SW 1271 (cell line): ENCODE data around the gene SUPT7L.
A peak's percentile ranks its signal among the peaks of the same experiment; 100 is the strongest.
"Not testable (repeated sequence)": the region's sequence is repeated elsewhere in the genome, so short reads cannot be mapped to it uniquely, and the experiment has no call there.

ENCODE experiments used
- DNase-seq, 2 experiments: peaks; one replicate each; lab custom pipeline; 2025; lab: John Stamatoyannopoulos, UW

Gene SUPT7L

DNA sequence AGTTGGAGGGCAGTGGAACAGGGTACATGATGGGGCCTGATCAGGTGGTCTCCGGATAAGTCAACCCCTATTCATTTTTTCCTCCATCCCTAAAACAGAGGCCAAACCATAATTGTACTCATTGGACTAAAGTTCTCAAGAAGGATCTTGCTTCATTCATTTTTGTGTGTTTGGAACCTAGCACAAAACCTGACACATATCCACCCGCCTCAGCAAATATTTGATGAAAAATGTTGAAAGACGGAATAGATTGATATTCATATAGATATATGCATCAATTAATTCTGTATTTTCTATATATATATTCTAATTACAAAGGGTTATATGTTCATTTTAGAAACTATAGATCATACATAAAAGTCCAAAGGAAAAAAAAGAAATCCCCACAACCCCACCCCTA is 22.2 kb upstream of the SUPT7L start:
- no peak for DNase-seq

DNA sequence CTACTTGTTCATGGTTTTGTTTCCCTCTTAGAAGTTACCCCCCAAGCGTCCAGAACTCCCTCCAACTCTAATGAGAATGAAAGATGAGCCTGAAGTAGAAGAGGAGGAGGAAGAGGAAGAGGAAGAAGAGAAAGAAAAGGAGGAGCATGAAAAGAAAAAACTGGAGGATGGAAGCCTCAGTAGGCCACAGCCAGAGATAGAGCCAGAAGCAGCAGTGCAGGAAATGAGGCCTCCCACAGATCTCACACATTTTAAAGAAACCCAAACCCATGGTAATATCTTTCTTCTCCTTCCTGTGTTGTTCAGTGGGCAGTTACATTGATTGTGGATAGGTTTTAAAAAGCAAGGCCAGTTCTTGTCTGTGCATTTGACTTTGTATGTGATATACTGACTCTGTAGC is 21.6 kb upstream of the SUPT7L start:
- not testable (repeated sequence) for DNase-seq

DNA sequence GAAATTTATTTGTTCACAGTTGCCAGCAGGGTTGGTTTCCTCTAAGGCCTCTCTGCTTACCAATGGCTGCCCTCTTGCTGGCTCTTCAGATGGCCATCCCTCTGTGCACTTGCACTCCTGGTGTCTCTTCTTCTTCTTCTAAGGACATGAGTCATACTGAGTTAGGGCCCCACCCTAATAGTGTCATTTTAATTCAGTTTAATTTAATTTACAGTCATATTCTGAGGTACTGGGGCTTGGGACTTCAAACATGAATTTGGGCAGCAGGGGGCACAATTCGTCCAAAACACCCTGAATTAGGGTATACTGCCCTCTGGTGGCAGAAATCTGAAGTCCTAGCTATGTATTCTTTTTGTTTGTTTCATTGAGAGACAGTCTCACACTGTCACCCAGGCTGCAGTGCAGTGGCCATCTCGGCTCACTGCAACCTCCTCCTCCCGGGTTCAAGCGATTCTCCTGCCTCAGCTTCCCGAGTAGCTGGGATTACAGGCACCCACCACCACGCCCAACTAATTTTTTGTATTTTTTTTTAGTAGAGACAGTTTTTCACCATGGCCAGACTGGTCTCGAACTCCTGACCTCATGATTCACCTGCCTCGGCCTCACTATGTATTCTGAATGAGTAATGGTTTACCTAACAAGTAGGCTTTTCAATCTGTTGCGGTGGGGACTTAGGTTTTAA is 20.1 kb upstream of the SUPT7L start:
- DNase-seq = peak; percentile 91 to 95

DNA sequence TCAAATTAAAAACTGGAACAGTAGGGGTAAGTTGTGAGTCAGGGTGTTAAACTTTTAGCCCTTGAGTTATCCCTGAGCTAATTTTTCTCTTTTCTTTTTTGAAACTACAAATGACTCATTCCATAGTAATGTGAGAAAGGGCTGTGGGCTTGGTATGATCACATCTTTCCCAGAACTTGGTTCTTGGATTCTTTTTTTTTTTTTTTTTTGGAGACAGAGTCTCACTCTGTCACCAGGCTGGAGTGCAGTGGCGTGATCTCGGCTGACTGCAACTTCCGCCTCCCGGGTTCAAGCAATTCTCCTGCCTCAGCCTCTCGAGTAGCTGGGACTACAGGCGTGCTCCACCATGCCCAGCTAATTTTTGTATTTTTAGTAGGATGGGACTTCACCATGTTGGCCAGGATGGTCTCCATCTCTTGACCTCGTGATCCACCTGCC is 18.9 kb upstream of the SUPT7L start:
- DNase-seq = peak; percentile 43 to 83

DNA sequence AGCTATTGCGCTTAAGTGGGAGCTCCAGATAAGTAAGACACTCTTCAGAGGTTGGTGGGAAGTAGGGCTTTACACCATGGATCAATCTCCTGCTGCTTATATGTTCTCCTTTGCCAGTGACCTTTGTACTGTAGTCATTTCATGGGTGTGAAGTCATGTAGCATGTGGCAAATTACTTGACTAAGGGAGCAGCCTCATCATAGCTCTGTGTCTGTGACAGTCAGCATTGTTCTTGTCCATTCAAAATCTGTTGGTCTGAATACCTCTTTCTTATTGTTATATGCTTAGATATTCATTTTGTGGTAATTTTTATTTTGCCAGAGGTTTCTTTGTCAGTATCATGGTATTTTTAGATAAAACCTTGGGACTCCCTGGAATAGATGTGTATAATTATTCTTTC is 18.4 kb upstream of the SUPT7L start:
- DNase-seq = no peak

DNA sequence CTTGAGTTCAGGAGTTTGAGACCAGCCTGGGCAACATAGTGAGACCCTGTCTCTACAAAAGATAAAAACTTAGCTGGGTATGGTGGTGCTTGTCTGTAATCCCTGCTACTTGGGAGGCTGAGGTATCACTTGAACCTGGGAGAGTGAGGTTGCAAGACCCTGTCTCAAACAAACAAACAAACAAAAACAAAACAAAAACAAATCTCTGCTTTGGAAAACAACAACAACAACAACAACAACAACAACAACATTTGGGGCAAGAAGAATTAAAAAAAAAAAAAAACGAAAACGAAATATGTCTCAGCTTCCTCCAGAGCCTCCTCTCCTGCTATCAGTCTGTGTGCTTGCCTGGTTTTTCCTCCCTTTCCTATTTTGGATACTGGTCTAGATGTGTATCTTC is 17.2 kb upstream of the SUPT7L start:
- no peak for DNase-seq

DNA sequence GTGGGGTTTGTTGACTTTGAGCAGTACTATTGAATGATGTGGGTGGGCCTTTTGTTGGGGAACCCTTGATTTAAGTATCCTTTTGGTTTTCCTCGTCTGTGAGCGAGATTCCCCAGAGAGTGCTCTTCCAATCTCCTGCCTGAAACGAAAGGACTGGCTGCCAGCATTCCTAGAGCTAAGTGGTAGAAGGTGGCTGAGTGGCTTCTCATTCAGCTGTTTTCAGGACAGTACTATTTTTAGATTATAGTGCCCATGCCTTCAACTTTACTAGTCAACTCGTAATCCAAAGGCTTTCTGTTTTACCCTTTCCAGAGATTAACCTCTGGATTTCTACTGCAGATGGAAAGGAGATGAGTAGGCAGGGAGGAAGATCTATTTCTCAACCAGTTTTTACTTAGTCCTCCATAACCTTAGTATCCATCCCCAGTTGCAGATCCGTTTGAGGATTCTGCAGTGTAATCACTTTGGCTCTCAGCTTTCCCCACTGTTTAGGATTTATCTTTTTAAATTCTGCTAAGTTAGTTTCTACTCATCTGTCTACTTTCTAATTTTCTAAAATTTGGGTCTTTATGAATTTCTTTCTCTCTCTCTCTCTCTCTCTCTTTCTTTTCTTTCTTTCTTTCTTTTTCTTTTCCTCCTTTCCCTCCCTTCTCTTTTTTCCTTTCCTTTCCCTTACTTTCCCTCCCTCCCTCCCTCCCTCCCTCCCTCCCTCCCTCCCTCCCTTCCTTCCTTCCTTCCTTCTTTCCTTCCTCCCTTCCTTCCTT is 9.5 kb upstream of the SUPT7L start:
- no peak for DNase-seq

DNA sequence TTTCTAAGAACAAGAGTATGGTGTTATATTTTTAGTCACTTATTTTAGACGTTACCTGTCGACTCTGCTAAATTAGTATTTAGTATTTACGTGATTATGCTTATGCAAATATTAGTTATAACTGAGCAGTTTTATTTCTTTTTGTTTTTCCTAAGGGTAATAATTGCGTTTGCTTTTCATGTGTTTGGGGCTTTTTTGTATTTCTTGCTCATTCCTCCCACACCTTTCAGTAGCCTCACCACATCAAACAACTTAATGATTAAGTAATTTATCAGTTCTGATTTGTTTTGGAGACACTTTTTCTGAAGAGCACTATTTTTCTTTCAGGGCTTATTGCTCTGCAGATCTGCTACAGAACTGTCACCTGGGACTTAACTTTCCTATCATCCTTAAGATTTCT is 7.8 kb upstream of the SUPT7L start:
- DNase-seq = no peak

DNA sequence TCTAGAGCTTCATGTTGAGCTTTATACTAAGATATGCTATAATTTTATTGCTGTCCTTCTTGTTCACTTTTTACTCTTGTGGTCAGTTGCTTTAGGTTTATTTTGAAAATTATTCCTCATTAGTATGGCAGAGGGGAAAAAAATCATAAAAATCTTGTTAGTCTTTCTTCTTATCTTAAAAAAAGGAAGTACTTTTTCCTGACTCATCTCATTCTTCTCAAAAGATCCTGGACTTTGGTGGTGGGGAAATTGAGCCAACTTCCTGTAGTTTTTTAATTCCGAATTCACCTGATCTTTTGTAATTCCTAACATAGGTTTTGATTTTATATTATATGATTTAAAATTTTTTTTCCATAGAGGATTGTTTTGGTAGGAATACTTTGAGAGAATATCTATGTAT is 4.0 kb upstream of the SUPT7L start:
- DNase-seq = no peak

DNA sequence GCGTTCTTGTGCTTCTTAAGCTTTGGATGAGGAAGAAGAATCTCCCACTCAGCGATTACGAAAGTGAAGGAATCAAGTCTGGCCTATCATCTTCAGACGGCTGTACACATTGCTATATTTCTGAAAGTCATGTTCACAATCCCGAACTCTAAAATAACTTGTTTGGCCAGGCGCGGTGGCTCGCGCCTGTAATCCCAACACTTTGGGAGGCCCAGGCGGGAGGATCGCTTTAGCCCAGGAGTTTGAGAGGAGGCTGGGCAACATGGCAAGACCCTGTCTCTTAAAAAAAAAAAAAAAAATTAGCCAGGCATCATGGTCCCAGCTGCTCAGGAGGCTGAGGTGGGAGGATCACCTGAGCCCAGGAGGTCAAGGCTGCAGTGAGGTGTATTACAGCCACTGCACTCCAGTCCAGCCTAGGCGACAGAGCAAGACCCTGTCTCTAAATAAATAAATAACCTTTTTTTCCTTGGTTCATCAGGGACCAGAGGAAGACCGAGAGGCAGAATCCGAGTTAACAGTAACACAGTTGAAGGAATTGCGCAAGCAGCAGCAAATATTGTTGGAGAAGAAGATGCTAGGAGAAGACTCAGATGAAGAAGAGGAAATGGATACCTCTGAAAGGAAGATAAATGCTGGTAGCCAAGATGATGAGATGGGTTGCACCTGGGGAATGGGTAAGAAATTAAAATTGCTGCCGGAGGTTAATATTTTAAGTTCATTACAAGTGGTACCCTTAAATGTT is 1.4 kb upstream of the SUPT7L start:
- DNase-seq = no peak

DNA sequence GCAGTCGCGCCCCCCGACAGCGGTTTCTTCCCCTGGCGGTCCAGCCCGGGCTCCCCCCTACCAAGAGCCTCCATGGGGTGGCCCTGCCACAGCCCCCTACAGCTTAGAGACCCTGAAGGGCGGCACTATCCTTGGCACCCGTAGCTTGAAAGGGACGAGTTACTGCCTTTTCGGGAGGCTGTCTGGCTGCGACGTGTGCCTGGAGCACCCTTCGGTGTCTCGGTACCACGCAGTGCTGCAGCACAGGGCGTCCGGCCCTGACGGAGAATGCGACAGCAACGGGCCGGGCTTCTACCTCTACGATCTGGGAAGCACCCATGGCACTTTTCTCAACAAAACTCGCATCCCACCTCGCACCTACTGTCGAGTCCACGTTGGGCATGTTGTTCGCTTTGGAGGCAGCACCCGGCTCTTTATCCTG is 750 bp upstream of the SUPT7L start:
- DNase-seq = no peak

DNA sequence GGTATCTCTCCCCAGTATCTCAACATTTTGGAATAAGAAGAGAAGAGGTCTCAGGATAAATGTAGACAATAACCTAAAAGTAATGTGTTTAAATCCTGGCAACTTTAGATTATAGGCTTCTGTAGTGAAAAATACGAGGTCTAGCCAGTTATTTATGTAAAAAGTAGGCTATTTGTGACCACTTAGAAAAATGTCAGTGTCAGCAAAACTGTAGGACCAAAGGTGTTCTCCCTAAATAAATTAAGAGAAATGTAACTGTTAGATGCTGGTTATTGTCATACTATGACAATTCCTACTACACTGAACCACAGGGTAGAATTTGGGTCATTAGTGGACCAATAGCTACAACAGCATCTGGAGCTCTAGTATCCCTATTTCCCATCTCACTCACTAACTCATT is 2.0 kb downstream of the SUPT7L start:
- no peak for DNase-seq

DNA sequence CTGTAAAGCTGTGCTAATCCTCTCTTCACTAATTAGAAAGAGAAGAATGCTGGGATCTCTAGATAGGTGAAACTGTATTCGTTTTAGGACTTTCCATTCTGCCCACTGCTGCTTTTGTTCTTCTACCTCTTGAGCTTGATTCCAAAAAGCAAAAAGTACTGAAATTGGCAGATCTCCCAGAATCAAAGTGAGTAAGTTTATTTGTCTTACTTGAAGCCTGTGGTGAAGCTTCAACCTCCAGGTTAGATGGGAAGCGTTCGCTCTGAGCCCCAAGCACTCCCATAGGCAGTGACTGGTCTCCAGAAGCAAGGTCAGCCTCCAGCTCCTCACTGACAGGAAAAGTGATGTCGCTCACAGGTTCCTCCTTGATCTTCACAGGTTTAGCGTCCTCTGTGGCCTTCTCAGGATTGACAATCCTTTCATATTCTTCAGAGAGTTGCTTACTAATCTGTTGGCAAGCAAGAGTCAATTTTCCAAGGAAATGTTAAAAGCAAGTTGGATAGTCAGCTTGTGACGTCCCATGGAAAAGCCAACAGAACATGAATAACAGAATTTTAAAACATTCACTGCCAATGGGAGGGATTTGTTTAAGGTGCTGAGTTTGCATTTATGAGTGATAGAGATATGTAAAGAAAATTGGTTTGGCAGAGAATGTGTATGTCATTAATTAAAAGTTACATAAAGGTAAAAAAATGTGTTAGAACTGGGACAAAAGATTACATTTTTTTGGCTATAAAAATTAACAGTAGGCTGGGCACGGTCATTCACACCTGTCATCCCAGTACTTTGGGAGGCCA is 8.1 kb downstream of the SUPT7L start:
- no peak for DNase-seq

DNA sequence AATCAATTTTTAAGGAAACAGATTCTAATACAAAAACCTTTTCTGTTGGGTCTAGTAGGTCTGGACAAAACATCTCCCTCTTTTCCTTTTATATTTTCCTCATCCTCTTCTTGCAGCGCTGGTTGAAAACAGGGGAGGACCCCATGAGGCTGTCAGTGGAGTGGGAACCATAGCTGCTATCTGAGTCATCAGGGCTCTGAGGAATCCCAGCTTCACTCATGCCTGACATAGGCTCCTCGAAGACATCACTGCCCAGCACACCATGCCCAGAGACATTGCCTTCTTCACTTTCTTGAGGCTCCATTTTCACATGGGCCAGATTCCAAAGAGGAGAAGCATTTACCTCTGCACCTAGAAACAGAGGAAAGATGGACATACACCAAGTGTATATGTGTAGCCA is 10.0 kb downstream of the SUPT7L start:
- no peak for DNase-seq

DNA sequence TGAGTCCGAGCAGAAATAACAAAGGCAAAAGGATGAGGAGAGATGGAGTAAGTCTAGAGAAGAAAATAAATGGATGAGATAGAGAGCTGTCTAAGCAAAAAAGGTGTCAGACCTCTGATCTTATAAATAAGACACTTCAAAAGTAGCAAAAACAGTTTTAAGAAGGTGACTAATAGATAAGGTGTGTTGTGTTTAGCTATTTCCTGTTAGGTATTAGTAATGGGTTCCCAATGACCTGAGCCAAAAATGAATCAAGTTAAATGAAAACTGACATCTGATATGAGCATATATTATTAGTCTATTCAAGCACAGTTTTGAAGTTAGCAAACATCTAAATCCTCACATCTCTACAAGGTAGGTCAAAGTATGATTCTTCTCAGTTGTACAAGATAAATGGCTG is 10.6 kb downstream of the SUPT7L start:
- DNase-seq = no peak

DNA sequence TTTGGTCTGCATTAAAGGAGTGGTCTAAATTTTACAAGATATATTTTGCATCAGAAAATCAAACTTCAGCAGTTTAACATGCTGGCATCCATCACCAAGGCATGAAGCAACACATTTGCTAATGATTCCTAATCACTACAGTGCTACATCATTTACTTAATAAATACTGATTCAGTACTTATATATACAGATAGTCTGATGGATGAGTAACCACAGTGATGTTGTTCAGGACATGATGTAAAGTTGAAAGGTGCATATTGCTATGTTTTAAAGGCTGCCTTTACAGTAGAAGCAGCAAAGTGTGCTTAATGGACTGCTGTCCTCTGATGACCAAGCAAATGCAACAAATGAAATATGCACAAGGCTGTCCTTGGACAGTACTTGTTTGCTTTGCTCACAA is 11.1 kb downstream of the SUPT7L start:
- DNase-seq = no peak

DNA sequence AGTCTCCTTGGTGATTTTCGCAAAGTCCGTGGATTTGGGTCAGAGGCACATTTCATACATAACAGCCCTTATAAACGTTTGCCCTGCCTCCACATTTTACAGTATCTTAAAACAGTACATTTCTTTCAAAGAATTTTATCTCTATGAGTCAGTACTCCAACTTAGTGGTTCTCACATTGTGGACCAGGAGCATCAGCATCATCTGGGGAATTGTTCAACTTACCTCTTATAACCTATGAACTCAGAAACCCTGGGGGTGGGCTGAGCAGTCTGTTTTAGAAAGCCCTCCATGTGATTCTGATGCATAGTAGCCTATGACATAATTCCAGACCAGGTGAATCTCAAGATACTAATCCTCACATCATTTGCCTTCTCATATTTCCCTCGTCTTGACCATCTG is 12.4 kb downstream of the SUPT7L start:
- no peak for DNase-seq

DNA sequence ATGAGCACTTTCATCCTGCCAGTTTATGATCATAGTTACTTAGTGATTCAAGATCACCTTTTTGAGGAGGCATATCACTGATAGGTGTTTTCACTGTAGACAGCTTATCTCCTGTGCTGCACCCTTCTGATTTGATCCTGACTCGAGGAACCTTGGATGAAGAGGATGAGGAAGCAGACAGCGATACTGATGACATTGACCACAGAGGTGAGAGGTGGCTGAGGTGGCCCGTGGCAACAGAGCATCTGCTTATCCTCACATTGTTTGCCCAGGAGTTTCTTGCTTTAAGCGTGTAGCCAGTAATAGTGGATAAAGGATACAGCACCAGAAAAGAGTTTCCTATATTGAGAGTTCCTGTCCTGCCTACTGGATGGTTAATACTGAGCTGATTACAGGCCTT is 15.7 kb downstream of the SUPT7L start:
- DNase-seq = no peak

DNA sequence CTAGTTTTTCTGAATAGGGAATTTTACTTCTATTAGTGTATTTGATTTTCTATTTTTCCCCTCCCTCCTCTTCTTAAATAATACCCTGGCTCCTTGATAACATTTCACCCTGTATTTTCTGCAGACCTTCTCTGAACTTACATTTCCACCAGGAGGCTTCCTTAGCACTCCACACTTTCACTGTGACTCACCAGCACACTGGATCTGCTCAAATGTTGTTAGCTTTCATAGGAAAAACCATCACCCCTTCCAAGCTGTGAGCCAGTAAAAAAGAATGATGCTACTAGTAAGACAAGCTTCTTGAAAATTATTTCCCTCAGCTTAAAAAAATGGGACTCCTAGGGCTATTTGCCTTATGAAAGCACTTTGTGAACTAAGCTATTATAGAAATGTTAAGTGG is 16.1 kb downstream of the SUPT7L start:
- DNase-seq = no peak

DNA sequence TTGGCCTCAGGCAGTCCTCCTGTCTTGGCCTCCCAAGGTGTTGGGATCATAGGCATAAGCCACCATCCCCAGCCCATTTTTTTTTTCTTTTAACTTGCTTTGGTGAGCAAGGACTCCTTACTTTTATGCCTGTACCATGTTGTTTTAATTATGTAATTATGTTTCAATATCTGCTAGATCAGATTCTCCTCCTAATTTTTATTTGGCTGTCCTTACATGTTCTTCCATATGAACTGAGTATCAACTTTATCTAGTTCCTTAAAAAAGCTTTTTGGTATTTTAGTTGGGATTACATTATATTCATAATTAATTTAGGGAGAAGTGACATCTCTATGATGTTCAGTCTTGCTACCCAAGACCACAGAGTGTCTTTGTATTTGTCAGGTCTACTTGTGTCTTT is 18.2 kb downstream of the SUPT7L start:
- DNase-seq = no peak

DNA sequence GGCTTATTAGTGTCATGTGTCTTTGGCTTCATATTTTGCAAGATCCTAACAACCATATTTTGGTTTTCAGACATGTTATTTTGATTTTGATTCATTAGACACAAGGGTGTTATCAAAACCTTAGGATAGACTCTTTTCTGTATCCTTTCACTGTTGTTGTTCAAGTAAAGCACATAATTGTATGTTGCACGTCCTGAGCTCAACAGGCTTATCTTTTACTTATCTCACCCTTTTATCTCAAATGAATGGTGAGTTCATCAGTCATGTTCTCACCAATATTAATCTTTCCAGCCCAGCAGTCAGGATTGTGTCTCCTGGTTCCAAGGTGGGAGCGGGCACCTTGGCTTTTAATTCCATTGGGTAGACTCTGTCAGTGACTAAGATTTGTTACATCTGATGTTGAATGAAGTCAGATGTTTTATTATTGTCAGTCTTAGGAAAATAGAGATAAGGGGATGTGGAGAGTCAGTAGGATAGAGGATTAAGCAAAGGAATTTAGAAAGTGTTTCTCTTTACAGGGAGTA is 22.6 kb downstream of the SUPT7L start:
- no peak for DNase-seq

DNA sequence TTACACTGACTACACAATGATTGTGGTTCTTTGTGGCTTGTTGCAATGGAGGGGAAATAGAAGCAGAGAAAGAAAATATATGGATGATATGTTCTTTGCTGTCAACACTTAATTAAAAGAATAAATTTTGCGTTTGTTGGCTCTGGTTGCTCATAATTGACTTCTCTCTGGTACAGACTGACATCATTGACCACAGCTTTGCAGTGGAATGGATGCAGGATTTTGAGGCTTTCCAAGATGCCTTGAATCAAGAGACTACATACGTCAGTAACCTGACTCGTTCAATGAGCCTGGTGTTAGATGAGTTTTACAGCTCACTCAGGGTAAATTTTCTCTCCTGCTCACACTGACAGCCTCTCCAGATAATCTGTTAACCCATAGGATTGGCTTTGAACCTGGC is 24.7 kb downstream of the SUPT7L start:
- no peak for DNase-seq
